Epidermal melanocyte (primary cell): ENCODE measurements around the gene ZMIZ1.
"Not testable (repeated sequence)": the region's sequence is repeated elsewhere in the genome, so short reads cannot be mapped to it uniquely, and the experiment has no call there.

Experiments
- DNase-seq: peaks from one replicate; pipeline ENCODE4 v3.0.0; 2011; ENCODE audit warnings: low spot score; ENCODE audit not compliant: insufficient read length

The ZMIZ1 gene

DNA sequence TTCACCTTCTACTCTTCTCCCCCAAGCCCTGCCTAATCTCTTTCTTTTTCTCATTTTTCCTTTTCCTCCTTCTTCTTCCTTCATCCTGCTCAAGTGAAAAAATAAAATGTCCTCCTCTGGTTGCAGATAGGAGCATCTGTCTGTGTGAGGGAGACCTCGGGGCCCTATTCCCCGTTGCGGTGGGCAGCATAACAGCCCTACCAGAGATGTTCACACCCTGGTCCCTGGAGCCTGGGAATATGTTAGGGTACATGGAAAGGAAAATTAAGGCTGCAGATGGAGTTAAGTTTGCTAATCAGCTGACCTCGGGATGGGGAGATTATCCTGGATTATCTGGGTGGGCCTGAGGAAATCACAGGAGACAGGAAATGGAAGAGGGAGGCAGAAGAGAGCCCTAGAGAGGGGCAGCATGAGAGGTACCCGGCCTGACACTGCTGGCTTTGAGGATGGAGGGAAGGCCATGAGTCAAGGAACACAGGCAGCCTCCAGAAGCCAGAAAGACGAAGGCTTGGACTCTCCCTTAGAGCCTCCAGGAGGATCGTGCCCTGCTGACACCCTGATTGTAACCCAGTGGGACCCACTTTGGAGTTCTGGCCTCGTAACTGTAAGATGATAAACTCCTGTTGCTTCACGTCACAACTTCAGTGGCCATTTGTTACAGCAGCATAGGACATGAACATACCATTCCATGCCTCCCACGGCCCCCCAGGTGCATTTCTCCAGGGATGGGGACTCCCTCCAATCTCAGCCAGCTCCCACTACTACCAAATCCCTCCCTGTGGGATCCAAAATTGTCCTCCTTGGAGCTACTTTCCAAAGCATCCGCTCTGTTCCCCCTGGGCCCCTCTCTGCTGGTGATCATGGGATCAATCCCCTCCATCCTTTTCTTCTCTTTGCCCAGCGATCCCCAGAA, 39.0 kb upstream of the ZMIZ1 start:
- no peak for DNase-seq

DNA sequence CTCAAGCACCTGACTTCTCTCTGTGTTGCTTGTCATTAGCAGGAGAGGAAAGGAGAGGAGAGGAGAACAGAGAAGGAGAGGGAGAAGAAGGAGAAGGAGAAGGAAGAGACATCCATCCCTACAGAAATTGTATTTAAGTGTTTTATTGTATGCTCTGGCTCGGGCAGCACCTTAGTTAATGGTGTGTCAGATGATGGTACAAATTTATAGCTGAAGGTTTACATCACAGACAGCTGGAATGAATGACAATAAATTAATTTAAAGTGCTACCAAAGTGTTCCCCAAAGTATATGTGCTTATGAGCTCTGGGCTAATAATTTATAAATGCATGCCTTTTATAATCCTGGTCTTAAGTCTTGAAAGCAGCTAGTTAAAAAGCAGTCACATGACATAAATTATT, 38.1 kb upstream of the ZMIZ1 start:
- DNase-seq: no peak

DNA sequence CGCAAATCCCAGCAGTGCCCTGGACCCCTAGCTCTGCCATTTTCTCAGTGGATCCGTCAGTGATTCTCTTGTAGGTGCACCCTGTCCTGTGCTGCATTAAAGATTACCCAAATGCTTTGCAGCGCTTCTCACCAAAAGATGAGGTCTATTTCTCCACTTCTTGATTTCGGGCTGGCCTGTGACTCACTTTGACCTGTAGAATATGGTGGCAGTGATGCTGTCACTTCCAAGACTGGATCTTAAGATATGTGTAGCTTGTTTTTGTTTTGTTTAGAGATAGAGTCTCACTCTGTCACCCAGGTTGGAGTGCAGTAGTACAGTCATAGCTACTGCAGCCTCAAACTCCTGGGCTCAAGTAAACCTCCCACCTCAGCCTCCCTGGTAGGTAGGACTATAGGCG, 37.0 kb upstream of the ZMIZ1 start:
- DNase-seq: no peak

DNA sequence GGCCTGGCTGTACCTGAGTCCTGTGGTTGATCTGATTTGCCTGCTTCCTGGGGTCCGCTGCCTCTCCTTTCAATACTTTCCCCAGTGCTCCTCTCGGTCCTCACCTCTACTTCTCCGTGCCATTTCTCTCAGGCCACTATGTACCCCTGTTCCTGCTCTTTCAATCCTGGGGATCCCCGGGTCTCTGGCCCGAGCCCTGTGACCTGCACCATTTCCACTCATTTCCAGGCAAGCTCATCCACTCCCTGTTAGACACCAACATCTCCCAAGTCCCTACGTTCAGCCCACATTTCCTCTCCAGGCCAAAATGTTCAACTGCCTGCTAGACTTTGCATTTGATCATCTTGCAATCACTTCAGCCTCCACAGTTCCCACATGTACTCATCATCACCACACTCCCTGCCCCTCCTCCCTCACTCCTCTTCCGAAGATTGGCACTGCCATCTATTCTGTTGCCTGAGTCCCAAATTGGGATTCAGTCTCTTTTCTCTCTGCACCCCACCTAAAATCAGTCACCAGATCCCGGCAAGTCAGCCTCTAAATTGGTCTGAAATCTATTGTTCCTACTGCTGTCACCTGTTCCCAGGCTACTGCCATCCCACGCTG, 34.4 kb upstream of the ZMIZ1 start:
- no peak for DNase-seq

DNA sequence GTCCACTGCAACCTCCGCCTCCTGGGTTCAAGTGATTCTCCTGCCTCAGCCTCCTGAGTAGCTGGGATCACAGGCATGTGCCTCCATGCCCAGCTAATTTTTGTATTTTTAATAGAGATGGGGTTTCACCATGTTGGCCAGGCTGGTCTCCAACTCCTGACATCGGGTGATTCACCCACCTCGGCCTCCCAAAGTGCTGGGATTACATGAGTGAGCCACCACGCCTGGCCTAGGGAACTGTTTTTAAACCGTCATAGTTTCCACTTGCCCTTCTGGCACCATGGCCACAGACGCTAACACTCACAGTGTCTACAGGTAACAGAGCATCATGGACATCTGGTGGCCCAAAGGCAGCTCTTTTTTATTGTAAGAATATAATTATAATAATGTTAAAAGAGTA, 32.4 kb upstream of the ZMIZ1 start:
- DNase-seq: not testable (repeated sequence)

DNA sequence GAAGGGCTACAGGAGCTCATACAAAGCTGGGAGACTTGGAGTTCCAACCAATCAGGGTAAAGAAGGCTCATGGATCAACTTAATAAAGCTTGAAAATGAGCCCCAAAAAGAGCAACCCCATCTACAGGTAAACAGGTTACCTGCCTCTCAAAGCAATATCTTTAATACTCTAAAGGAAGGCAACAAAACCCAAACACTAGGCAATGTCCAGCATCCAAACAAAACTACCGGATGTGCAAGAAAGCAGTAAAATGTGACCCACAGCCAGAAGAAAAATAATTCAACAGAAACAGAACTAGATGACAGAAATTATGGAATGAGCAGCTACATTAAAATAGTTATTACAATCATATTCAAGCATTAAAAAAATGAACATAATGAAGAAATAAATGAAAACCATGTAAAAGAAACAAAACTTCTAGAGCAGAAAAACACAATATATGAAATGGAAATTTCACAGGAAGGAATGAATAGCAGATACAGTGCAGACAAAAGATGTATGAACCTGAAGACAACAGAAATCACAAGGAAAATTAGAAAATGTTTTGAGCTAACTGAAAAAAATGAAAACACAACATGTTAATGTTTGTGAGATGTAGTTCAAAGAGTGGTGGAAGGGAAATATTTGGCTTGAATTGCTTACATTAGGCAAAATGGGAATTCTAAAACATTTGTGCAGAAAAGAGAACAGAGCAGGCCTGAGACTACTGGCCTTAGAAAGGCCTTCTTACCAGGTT, 30.5 kb upstream of the ZMIZ1 start:
- DNase-seq: no peak

DNA sequence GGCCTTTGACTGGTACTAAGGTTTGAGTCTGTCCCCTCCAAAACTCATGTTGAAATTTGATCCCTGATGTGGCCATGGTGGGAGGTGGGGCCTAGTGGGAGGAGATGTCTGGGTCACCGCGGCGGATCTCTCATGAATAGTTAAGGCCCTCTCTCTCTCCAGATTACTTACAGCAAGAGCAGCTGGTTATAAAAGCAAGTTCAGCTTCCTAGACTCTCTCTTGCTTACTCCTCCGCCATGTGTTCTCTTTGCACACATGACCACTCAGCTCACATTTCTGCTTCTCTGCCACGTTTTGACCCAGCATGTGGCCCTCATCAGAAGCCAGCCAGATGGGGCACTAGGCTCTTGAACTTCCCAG, 29.9 kb upstream of the ZMIZ1 start:
- DNase-seq: no peak

DNA sequence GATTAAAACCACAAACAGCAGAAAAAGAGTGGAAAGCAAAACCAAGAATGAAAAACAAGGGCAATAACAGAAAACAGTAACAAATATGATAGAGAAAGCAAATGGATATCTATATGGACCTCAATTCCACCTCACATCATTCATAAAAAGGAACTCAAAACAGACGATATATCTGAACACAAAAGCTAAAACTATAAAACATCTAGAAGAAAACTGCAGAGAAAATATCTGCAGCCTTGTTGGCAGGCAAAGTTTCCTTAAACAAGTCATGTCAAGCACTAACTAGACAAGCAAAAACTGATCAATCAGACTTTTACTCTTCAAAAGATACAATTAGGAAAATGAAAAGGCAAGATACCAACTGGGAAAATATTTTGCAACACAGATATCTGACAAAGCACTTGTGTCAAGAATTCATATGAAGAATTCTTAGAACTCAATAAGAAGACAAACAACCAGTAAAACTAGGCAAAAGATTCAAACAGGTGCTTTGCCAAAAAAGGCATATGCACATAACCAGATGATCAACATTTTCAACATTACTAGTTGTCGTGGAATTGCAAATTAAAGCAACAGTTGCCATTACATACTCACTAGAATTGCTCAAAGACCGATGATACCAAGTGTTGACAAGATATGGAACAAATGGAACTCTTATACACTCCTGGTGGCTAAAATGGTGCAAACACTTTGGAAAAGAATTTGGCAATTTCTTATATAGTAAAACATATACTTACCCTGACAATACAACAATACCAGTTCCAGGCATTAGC, 25.9 kb upstream of the ZMIZ1 start:
- DNase-seq: no peak

DNA sequence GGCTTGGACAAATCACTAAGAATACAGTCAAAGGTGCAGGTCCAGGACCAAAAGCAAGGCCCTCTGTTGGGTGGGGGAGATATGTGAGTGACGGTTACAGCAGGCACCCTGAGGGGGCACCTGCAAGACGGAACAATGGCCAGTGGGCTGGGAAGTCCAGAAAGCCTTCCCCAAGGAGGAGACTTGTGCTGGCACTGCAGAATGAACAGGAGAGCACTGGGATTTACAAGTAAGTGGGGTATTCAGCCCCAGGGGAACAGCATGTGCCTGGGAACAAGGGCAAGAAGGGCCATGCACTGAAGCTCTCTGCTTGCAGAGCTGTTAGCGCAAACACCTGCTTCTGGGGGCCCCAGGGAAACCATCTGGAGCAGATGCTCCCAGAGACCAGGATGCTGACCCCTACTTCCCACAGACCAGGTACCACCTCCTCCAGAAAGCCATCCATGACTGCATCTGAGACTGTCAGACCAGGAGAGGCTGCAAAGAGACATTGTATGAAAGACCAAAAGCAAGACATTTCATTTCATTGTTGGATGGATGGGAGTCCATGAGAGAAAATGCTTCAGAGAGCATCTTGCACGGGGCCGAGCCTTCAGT, 24.6 kb upstream of the ZMIZ1 start:
- no peak for DNase-seq

DNA sequence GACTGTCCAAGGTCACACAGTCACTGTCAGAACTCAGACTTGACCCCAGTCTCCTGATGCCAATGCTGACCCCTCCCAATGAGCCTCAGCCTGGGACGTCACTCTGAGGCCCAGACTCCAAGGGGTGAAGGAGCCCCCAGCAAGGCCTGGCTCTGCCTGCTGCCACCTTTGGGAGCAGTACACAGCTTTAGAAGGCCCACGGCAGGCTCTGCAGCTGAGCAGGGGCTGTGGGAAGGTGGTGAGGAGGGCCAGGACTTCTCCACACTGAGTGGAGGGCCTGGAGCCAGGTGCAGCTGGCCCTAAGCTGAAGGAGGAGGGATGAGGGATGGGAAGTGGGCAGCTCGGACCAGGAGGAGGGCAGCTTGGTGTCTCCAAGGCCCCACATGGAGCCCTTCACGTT, 23.9 kb upstream of the ZMIZ1 start:
- DNase-seq: no peak

DNA sequence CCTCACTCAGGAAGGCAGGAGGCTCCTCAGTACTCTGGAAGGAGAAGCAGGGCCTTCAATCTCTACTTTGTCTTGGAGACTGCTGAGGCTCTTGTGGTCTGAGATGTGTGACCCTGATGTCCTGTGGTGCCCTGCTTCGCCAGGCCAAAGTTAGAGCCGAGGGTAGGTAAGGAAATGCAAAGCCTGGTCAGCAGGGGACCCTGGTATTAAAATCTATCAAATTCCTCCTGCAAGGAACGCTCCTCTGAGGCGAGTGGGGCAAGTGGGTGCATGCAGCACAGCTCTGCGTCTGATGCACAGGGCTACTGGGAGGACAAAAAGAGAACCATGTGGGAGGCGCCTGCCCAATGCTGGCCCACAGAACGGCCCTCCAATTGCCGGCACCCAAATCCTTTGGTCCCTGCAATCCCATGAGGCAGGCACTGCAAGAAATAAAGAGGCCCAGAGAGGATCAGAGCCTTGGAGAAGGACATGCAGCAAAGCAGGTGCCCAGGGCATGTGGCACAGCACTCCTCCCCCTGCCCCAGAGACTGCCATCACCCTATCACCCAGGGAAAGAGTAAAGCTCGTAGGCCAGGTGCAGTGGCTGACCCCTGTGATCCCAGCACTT, 23.1 kb upstream of the ZMIZ1 start:
- no peak for DNase-seq

DNA sequence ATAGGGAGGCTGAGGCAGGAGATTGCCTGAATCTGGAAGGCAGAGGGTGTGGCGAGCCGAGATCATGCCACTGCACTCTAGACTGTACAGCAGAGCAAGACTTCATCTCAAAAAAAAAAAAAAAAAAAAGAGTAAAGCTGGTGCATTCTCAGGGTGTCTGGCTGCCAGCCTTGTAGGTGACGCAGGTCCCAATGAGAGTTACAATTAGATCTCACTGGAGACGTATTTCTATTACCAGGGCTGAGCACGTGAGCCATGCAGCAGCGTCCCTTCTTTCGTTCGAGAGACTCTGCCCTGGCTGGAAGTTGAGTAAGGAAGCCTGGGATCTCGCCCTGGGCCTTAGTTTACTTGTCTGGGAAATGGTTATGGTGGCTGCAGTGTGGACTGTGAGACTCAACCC, 22.4 kb upstream of the ZMIZ1 start:
- no peak for DNase-seq

DNA sequence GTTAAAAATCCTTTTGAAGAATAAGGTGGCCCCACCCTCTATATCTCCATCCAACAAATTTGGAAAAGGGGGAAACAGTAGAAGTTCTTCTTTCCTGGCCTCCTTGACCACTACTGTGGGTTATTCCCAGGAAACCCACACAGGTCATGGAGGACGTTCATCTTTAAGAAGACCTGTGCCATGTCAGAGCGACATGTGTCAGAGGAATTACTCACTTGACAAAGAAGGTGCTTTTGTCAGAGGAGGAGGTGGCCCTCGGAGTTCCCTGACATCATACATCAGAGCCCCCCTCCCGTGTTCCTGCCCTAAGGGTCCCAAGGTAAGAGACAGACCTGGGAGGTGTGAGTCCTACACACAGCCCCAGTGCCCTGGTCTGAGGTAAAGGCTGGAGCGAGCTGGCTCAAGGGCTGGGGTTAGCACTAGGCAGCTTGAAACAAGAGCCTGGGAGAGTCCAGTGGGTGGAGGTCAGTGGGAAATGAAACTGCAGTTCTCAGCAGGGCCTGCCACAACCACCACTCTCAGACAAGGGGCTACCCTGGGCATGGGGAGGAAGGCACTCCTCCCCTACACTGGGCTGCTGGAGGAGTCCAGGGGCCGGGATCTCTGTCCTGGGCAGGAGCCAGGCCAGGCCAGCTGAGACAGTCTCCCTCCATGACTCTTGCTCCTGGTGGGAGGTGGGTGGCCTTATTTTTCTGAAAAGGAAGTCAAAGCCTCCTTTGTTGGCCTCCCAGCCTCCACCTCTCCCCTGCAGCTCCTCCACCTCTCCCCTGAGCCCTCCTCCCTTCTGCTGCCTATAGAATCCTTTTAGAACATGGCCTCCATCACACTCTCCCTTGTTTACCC, 21.8 kb upstream of the ZMIZ1 start:
- no peak for DNase-seq

DNA sequence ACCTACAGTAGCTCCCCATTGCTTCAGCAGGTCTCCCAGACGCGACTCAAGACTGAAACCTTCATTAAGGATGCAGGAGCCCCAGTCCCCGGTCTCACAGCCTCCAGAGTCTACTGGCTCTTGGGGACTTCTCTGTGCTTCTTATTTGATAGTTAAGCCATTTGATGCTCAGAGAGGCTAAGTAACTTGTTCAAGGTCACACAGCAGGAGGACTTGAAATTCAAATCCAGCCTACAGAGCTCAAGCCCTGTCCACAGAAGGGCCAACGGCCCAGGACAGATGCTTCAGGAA, 21.2 kb upstream of the ZMIZ1 start:
- no peak for DNase-seq

DNA sequence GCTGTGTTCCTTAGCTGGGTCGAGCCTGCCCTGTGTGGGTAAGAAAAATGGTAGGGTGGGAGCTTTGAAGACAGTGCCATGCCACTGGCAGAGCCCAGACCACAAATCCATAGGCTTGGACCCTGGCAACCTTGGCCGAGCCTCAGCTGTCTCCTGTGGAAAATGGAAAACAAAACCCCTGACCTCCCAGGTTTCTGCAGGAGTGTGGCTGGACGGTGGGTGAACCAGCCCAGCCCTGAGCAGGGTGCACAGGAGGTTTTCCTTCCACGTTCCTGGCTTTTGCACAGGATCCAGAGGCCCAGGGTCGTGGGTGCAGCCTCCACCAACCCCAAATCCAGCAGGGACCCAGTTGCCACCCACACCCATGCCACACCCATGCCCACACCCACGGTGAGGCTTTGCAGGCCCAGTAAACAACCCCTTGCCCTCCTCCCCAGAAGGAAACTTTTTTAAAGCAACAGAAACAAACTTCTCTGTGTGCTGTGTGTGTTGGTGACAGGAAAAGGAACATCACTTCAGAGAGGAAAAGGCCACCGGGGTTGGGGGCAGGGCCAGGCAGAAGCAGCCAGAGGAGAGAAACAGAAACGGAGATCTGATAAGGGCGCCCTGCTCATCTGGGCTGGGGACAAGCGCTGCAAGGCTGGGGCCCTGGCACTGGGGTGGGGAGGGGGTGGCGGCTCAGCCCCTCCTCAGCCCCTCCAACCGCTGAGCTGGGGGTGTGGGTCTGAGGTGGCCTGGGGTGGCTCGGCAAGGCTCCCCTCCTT, 20.7 kb upstream of the ZMIZ1 start:
- no peak for DNase-seq

DNA sequence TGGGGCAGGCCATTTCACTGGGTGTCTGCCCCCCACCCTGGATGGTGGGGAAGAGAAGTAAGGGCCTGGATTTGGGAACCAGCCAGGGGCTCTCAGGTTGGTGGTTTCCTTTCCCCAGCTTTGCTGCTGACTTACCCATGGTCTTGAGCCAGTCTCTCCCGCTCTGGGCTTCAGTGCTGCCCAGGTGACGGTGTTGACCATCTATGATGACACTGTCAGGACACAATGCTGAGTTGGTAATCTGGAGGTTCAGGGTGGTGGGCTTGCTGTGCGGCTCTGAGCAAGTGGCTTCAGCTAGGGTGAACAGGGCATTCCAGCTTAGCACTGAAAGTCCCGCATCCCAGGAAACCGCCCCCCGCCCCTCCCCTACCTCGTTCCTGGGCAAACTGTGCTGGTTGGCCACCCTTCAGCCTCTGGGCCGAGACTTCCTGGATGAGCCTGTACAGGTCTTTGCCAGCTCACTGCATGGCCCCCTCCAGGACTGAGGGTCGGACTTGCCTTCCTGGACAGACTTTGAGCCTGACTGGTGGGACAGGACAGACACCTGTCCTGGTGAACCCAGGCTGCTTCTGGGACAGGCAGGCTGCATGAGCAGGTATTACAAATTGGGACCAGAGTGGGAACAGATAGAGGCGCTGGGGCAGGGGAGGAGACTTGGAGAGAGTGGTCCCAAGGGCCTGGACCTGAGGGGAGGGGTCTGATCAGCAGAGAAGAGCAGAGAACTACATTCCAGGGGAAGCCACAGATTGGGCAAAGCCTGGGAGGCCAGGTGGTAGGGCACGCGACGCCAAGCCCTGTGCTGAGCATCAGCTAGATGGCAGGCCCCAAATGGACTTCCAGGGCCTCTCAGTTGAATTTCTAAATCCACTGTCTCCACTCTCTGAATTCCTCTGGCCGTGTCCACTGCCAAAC, 19.9 kb upstream of the ZMIZ1 start:
- DNase-seq: no peak

DNA sequence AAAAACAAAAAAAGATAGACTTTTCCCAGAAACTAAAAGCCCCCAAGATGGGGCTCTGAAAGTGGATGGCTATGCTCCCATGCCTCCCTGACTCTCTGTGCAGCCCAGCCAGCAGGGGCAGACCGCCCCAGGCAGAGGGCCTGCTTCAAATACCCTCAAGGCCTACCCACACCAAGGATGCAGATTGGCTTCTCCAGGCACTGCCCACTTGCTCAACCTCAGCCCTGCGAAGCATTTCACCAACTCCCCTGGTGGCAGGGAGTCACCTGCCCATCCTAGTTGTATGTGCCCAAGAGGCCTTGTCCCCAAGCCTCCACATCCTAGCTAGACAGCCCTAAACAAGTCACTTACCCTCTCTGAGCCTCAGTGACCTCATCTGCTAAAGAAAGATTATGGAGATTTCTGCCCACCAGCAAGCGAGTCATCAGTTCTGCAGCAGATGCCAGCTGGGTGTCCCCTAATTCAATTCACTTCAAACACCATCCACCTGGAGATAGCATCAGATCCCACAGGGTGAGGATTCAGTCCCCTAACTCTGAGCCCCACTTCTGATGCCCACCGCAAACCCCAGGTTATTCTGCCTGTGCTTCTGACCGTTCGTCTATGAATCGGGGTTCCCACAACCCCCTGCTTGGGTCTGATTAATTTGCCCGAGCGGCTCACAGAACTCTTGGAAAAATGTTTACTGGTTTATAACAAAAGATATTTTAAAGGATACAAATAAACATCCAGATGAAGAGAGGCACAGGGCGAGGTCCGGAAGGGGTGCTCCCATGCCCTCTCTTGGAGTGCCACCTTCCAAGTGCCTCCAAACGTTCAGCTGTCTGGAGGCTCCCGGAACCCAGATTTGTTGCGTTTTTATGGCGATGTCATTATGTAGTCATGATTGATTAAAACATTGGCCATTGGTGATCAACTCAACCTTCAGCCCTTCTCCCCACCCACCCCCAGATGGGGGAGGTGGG, 18.6 kb upstream of the ZMIZ1 start:
- DNase-seq: no peak
